ENCODE measurements around the gene PTPRN2. TPM values are rescaled to one million over a fixed set of nuclear protein-coding genes. Genes with fewer than 3 reads are reported as not detected.

PTPRN2 gene
- total RNA-seq, 4 donors from 2014 or later, result 2.0 to 9.5 (median 2.6) TPM

GRCh38 chr7:158369866-158370265, 217.8 kb downstream of the PTPRN2 start:
- TF ChIP-seq, protein P1, sequence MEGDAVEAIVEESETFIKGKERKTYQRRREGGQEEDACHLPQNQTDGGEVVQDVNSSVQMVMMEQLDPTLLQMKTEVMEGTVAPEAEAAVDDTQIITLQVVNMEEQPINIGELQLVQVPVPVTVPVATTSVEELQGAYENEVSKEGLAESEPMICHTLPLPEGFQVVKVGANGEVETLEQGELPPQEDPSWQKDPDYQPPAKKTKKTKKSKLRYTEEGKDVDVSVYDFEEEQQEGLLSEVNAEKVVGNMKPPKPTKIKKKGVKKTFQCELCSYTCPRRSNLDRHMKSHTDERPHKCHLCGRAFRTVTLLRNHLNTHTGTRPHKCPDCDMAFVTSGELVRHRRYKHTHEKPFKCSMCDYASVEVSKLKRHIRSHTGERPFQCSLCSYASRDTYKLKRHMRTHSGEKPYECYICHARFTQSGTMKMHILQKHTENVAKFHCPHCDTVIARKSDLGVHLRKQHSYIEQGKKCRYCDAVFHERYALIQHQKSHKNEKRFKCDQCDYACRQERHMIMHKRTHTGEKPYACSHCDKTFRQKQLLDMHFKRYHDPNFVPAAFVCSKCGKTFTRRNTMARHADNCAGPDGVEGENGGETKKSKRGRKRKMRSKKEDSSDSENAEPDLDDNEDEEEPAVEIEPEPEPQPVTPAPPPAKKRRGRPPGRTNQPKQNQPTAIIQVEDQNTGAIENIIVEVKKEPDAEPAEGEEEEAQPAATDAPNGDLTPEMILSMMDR (IDR thresholded peaks at IDR 0.05), result no peak
- ATAC-seq (ENCODE audit: low FRiP score) (no peak), DNase-seq (ENCODE audit: low spot score) (no peak)

DNA sequence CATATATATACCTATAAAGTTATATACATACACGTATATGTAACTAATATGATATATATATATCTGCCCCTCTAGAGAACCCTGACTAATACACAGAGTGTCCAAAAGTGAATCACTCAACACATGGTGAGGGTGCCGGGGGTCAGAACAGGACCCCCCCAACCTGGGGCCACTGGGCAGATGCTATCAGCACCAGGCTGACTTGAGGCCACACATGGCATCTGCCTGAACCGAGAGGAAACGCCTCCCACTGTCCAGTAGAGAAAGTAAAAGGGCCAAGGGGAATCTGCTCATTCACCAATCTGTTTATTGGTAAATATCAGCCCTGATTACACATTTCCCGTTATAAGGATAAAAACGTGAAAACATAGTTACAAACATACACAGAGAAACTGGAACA, 218.3 kb downstream of the PTPRN2 start:
- TF ChIP-seq, protein P1 (IDR thresholded peaks at IDR 0.05), result no peak
- no peak for DNase-seq (ENCODE audit: low spot score)
- no peak for ATAC-seq (ENCODE audit: low FRiP score)

- TF ChIP-seq, protein P1 (IDR thresholded peaks at IDR 0.05), result no peak
- DNase-seq (ENCODE audit: low spot score) (no peak), ATAC-seq (ENCODE audit: low FRiP score) (no peak)
Observed at GRCh38 chr7:158368449-158368848, 219.2 kb downstream of the PTPRN2 start.

- TF ChIP-seq, protein P1 (IDR thresholded peaks at IDR 0.05), result no peak
- ATAC-seq (ENCODE audit: low FRiP score) (no peak), DNase-seq (ENCODE audit: low spot score) (no peak)
Observed at GRCh38 chr7:158367634-158367982, 220.0 kb downstream of the PTPRN2 start.

GRCh38 chr7:158366916-158367633, 220.5 kb downstream of the PTPRN2 start:
- DNase-seq (ENCODE audit: low spot score) (no peak), ATAC-seq (ENCODE audit: low FRiP score) (no peak)
- TF ChIP-seq, protein P1 (IDR thresholded peaks at IDR 0.05), result no peak

GRCh38 chr7:158366346-158366745, 221.3 kb downstream of the PTPRN2 start:
- DNase-seq (ENCODE audit: low spot score), result no peak
- TF ChIP-seq, protein P1 (IDR thresholded peaks at IDR 0.05), result no peak
- no peak for ATAC-seq (ENCODE audit: low FRiP score)

DNA sequence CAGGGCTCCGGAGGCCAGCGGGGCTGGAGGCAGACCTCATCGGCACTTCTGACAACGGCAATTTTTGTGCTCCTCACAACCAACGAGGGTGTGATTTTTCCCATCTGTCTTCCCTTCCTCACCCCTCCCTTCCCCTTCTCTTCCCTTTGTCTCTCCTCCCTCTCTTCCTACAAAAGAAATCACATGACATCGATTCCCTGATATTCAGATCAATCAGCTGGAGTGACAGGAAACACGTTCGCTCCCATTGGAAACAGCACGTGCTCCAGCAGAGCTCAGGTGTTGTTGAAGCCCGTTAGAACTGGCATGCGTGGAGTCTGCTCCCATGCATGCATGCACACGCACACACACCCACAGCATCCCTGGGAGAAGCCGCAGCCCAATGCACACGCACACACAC, 222.4 kb downstream of the PTPRN2 start:
- DNase-seq (ENCODE audit: low spot score) (no peak), ATAC-seq (ENCODE audit: low FRiP score) (no peak)
- TF ChIP-seq, protein P1 (IDR thresholded peaks at IDR 0.05), result no peak

All from omental fat pad (tissue), 4 donors.